Islet of Langerhans (tissue), 1 donor: ENCODE data around the gene MROH2A.

ENCODE experiments used
- FAIRE-seq: peaks from one replicate; lab custom pipeline; 2011; peaks lifted over from hg19 to GRCh38; lab: Jason Lieb, UNC

Gene MROH2A

GRCh38 chr2:233835230-233836186, 57.4 kb downstream of the MROH2A start:
- no peak for FAIRE-seq

GRCh38 chr2:233836359-233836758, 58.2 kb downstream of the MROH2A start:
- FAIRE-seq, result no peak

GRCh38 chr2:233837694-233838229, 59.6 kb downstream of the MROH2A start:
- FAIRE-seq, result no peak

GRCh38 chr2:233838251-233838650, 60.1 kb downstream of the MROH2A start:
- no peak for FAIRE-seq

GRCh38 chr2:233838726-233839446, 60.8 kb downstream of the MROH2A start:
- FAIRE-seq, result no peak

GRCh38 chr2:233839447-233839820, 61.3 kb downstream of the MROH2A start:
- FAIRE-seq, result no peak

- no peak for FAIRE-seq
These were observed 62.4 kb downstream of the MROH2A start for GRCh38 chr2:233840520-233840919.

GRCh38 chr2:233841183-233841582, 63.1 kb downstream of the MROH2A start:
- FAIRE-seq, result no peak

GRCh38 chr2:233844064-233844807, 66.1 kb downstream of the MROH2A start:
- no peak for FAIRE-seq

GRCh38 chr2:233844836-233845235, 66.7 kb downstream of the MROH2A start:
- FAIRE-seq, result no peak

- no peak for FAIRE-seq
These were observed 67.4 kb downstream of the MROH2A start for GRCh38 chr2:233845301-233846060.

- no peak for FAIRE-seq
These were observed 68.5 kb downstream of the MROH2A start for GRCh38 chr2:233846387-233847247.

GRCh38 chr2:233847248-233847898, 69.2 kb downstream of the MROH2A start:
- FAIRE-seq, result no peak

GRCh38 chr2:233848276-233848675, 70.1 kb downstream of the MROH2A start:
- no peak for FAIRE-seq

GRCh38 chr2:233849607-233850271, 71.6 kb downstream of the MROH2A start:
- FAIRE-seq, result no peak

- FAIRE-seq, result no peak
These were observed 72.6 kb downstream of the MROH2A start for GRCh38 chr2:233850745-233851144.

- FAIRE-seq, result no peak
These were observed 73.0 kb downstream of the MROH2A start for GRCh38 chr2:233851169-233851568.

GRCh38 chr2:233852056-233852455, 73.9 kb downstream of the MROH2A start:
- FAIRE-seq, result no peak

- no peak for FAIRE-seq
These were observed 75.2 kb downstream of the MROH2A start for GRCh38 chr2:233853353-233853752.

- no peak for FAIRE-seq
These were observed 75.7 kb downstream of the MROH2A start for GRCh38 chr2:233853883-233854240.
